Activated T-cell treated with anti-CD3 and anti-CD28 coated beads for 1 hour (primary cell): ENCODE measurements around the gene PALLD.
"Not testable (repeated sequence)": the region's sequence is repeated elsewhere in the genome, so short reads cannot be mapped to it uniquely, and the experiment has no call there.

Experiments used
- DNase-seq: peaks from one replicate; pipeline ENCODE4 v3.0.0-alpha.2; 2020; ENCODE audit warnings: low read depth

PALLD gene

DNA sequence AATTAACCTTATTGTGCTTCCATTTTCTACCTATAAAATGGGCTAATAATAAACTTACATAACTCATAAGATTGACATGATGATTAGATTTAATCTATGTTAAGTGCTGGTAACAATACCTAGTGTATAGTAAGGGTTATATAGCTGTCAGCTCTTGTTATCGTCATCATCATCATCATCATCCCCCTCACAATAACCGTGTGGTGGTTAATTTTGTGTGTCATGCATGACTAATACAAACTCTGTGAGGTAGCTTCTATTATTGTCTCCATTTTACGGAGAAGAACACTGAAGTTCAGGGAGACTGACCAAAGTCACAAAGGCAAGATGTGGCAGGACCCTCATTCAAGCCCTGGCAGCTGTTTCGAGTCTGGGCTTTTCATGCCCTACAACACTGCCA lies 211.3 kb downstream of the PALLD start:
- DNase-seq = no peak

DNA sequence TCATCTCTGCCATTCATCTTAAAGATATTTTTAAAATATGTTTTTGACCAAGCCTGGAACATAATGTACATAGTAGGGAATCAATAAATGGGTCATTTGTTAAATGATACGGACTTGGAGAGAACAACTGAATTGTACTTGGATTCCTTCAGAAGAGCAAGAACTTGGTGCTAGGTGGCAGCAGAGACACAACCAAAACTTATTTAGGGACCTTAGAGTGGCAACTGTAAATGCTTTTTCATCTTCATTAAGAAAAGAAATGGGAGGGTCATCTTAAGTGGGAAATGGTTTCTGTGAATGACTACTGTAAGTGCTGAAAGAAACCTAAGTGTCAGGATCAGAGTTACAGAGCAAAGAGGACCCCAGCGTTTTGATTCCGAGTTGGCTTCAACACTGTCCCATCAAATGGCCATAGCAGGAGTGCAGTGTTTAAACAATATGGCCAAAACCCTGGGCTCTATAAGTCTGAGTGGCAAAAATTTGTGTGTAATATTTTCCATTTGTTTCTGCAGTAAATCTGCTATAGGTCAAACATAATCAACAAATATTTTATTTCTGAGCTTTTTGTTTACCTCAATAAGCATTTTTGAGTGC lies 213.6 kb downstream of the PALLD start:
- DNase-seq = no peak

DNA sequence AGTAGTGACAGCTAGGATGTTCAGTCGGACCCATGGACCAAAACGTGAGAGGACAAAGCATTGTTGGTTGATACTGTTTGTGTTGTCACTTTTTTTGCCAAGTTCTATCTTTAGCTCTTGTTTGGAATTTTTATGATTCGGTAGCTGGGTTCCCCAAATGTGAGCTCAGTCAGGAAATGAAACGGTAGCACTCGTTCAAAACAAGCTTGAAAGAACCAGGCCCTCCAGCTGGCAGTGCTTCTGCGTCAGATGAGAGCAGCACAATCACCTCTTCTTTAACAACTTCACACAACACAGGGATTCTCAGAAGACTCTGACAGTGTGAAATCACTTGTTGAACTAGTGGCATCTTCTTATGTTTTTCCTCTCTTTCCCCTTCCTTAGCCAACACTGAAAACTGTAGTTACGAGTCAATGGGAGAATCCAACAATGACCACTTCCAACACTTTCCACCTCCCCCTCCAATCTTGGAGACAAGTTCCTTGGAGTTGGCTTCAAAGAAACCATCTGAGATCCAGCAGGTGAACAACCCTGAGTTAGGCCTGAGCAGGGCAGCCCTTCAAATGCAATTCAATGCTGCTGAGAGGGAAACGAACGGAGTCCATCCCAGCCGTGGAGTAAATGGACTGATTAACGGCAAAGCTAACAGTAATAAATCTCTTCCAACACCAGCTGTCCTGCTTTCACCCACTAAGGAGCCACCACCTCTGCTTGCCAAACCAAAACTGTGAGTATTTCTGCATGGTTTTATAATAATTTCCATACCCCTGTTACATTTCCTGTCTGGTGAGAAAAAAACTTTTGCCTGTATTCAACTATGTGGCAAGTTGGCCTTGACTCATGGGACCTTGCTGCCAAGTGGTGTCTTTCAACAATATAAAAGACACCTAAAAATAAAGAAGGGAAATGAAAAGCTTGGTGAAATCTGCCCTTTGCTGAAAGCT lies 214.6 kb downstream of the PALLD start:
- no peak for DNase-seq

DNA sequence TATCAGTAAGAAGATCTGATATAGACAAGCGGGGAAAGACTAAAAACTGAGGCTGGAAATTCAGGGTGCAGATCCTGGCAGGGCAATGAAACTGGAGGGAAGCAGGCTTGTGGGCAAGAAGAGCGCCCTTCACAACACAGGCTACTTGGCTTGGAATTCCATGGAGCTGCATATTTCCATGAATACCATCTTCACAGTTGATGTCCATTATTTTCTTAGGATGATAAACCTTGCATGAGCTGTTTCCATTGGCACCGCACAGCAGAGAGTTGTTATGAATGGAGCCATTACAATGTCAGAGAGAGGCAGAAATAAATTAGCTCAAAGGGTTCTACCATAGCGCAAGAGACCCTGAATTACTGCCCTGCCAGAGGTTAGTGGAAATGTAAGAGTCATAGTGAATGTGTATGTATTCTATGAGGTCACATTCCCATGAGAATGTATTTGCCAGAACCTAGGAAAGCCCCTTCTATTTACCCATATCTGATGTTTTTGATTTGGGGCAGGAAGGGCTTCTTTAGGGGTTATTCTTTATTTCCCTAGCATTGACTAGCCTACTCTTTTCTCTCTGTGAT lies 215.6 kb downstream of the PALLD start:
- DNase-seq = no peak

DNA sequence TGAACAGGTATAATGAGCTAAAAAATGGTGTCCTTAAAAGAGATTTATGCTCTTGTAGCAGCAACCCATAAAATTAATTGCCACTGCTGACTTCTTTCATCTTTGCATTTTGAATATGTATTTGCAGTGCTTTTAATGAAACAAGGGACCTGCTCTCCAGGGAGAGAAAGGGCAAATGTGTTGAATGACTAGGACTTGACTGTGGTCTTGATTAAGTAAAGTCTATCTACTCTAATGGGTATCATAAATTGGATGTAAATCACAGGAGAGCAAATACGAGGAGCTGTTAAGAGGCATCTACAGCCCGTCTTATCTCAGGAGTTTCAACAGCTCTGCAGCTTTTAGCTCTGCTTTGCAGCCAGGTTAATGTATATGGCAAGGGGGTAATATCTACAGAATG lies 216.4 kb downstream of the PALLD start:
- no peak for DNase-seq

DNA sequence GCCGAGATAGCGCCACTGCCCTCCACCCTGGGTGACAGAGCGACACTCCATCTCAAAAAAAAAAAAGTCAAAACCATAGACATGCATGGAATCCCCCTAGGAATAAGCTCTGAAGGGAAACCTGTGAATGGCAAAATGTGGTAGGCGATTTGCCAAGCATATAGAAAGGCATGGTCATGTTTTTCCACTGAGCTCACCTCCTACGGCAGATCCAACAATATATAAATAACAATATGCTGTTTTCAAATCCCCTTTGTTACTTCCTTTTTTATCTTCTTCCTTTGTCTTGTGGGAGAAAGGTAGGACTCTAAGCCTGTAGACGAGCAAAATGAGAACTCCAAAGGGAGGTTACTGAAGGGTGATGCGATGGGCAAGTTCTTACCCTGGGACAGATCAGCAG lies 219.0 kb downstream of the PALLD start:
- no peak for DNase-seq

DNA sequence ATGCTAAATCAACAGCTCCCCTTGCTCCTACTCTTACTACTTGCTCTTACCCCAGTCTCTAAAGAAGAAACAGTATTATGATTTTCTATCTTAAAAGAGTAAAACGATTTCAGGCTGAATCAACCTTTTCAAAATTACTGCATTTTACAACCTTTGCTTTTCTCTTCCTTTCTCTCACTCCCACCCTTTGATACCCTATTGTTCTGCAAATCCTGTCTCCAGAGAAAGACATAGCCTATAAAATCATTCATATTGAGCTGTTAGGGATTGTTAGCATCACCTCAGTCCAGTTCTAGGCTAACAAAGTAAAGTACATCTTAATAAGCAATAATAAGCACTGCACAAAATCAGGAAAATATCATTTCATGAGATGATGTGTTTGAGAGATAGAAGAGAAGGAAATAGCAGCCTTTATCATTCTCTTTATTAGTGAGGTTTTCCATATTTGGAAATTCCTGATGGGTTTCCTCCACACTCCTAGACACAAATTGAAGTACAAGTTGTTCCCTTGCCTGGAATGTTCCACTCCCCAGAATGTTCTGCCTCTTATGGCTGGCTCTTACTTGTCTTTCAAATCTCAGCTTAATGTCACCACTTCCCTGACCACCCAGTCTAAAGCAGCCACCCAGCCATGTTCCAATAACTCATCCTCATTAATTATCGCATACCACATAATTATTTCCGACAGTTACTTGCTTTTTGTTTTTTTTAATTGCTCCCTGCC lies 219.7 kb downstream of the PALLD start:
- no peak for DNase-seq

DNA sequence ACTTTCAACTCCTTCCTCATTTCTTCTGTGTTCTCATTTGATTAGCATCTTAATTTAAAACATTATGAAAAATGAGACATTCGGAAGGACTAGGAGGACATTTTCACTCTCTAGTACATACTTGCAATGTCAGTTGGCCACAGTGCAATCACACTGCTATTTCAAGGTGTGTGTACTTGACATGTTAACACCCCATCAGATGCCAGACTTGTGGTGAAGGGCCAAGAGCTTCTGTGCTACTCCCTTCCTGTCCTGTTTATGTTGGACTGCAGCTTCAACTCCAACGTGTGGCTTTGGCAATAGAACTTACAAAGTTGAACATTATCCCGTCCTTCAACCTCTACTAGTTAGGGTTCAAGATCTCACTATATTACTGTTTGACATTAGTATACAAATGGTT lies 221.0 kb downstream of the PALLD start:
- no peak for DNase-seq

DNA sequence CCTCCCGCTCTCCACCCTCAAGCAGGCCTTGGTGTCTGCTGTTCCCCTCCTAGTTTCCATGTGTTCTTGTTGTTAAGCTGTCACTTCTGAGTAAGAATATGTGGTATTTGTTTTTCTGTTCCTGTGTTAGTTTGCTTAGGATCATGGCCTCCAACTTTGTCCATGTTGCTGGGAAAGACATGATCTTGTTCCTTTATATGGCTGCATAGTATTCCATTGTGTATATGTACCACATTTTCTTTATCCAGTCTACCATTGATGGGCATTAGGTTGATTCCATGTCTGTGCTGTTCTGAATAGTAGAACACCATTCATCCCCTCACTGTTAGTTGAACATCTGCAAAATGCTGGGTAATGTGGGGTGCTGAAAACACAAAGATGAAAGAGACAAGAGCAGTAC lies 222.9 kb downstream of the PALLD start:
- DNase-seq = no peak

DNA sequence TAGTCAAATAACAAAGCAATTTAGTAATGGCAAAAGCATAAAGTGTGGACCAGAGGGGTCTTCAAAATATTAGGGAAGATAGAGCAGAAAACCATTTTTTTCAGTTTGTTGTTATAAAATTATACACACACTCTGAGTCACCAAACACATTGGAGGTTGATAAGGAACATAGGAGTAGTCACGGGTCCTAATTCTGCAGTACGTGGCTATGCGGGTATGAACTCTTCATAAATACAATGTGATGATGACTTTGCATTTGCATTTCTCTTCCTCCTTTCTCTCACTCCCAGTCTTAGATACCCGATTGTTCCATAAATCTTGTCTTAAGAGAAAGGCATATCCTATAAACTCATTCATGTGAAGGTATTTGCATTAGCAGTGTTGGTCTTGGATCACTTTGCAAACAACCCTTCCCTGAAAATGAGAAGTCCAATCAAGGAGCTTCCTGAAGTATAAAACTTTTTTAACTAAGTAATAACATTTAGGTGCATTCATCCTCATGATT lies 223.6 kb downstream of the PALLD start:
- no peak for DNase-seq

DNA sequence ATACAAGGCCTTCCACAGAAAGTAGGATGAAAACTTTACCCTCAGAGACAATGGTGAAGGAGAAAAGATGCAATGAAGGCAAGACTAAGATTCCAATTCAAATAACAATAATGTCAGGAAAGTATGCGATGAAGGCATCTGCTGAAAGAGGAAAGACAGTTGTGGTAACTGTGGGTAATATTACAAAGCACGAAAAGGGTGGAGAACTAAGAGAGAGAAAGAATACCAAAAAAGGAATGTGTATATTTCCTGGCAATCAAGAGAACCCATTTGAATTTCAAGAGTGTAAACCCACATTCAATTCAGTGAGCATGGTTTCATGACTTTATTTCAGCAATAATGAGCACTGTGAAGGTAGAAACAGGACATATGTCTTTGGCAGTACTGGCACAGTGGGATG lies 225.5 kb downstream of the PALLD start:
- no peak for DNase-seq

DNA sequence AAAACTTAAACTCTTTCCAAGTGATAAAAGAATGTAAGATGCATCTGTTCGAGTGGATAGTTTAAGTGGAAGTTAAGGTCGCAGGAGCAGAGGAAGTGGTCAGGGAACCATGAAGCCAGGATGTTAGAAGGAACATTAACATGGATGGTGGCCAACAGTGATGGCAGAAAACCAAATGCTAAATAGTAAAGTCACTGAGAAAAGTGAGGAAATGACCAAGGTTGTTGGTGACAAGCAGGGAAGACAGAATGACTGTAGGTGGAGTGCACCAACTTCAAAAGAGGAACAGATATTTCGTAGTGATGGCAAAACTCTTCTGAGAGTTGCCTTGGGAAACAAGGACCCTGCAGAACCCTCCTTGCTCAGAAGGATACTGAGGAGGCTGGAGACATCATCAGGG lies 226.2 kb downstream of the PALLD start:
- DNase-seq = no peak

DNA sequence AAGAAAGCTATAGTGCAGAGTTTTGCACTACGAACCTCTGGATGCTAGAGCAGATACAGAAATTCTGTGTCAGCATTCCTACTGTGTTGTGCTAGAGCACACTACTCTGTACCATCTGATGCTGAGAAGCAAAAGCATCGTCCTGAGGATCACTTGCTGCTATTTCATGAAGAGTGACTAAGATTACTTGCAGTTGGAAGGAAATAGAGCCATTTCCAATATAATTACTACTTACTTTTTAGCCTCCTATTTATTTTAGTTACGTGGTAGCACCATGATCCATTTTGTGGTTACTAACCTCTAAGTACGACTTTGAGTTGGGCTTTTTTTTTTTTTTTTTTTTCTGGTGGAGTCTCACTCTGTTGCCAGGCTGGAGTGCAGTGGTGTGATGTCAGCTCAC lies 226.7 kb downstream of the PALLD start:
- DNase-seq = no peak

DNA sequence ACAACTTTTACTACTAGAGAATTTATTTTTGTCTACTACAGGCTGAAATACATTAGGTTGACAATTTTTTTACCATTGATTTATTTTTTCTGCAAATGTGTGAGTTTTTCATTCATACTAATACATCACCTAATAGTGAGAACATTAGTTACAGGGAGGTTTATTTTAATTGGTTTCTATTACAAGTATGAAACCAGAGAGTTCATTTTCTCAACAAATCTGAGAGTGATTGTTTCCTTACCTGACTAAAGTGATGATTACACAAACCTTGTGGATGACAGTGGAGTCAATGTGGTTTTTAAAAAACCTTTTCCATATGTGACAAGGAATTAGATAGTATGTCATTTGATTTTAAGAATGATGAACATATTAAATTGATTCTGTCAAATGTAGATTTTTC lies 227.4 kb downstream of the PALLD start:
- DNase-seq = no peak

DNA sequence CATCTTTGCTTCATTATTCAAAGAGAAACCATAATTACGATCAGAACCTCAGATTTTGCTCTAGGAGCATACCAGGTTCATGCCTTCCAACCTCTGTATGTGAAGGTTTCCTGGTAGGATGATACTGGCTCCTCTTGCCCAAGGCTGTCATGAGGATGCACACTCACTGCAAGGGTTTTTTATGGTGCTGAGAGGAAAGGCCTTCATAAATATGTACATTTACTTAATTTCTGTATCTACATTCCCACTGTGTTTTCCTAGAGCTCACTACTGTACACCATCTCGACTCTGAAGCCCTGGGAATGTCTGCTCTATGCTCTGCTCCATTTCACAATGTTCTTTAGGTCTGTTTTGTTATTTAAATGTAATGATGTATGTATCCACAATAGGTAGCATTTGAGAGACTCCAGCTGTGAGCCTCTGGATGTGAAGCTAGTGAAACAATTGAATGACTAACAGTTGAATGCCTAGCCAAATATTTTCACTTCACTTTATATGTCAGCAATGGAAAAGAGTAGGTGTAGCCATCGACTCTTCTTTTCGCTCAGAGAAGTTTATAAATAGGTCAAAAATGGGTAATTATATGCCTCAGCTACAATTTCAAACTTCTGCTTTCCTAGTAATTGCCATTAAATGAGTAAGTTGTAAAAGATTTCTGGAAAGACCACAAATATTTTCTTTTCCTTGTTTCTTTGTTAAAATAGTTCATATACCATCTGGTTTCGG lies 228.0 kb downstream of the PALLD start:
- no peak for DNase-seq

DNA sequence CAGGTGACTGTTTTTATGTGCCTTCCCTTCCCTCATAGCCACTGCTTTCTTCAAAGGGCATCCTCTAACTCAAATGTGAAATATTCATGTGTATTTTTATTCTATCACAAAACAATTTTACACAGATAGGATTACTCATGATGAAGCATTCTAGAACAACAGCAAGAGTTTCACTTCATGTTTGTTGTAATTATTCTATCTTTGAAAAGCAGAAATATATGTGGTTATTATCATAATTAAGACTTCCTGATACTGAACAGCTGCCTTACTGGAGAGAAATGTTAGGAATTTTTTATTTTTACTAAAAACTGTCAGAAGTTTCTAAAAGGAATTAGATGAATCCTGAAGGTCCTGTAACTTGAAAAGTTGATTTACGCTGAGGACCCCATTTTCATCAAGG lies 229.1 kb downstream of the PALLD start:
- no peak for DNase-seq

DNA sequence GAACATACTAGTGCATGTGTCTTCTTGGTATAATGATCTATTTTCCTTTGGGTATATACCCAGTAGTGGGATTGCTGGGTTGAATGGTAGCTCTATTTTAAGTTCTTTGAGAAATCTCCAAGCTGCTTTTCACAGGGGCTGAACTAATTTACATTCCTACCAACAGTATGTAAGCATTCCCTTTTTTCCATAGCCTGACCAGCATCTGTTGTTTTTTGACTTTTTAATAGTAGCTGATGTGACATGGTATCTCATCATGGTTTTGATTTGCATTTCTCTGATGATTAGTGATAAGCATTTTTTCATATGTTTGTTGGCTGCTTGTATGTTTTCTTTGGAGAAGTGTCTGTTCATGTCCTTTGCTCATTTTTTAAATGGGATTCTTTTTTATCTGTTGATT lies 230.3 kb downstream of the PALLD start:
- DNase-seq = not testable (repeated sequence)

DNA sequence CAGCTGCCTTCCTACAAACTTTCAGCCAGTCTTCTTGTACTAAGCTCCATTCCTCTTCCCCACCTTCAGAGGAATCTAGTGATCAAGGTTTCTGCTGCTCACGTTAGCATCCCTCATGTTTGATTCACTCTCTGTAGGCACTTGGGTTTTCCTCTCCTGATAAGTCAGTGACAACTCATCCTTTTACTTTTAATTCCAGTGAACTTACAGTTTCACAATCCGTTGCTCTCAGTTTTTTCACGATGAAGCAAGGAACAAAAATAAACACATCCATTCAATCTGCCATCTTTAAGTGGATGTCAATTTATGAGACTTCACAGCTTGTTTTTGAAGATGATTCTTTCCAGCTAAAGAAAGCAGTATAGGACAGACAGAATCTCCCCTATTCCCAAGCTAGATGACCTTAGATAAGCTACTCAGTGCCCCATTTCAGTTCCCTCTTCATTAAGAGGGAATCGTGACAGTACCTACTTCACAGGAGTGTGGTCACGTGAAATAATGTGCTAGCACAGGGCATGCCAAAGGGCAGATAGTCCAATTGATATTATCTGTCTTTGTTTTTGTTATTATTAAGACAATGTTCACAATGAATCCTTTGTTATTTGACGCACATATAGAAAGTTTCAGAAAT lies 234.3 kb downstream of the PALLD start:
- DNase-seq = no peak

DNA sequence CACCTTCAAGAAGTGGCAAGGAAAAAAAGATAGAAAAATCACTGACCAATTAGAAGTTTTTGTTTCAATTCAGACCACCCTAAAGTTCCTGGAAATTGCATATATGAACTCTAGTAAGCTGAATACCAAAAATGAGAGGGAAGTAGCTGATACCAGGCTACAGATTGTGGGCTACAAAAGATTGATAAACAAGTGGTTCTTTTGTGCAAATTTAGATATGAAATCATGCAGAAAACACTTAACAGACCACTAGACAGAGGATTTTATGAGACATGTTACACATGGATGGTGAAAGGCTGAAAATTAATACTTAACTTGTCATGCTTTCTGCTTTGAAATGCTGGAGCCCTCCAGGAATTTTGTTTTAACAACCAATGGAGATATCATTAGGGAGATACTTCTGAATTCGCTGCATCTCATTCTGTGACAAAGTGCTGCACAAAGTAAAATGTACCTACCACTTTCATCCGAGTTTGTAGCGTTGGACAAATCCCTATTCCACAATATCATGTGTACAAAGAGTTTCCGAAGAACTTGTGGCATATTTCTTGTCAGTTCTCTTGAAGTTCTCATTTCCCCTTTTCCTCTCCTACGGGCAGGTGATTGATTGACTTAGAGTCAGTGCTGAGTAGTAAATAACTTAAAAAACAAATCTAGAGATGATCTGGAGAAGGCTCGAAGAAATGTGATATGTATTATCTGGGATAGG lies 235.0 kb downstream of the PALLD start:
- DNase-seq = no peak

DNA sequence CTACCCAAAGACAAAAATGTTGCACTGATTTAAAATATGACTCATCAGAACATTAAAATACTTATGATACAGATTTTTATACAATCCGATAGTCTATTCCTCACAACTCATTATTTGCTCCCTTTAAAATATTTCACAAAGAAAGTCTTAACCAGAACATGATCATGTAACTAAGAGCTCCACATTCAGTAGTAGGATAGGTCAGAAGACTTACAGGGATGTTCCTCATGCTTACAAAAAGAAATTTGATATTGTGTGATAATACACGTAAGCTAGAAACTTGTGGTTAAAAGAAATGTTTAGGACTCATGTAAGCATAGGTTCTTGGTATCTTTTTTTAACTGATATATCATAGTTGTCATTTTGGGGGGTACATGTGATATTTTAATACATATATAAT lies 235.9 kb downstream of the PALLD start:
- DNase-seq = no peak
